ENCODE measurements around the gene WDR31.

WDR31 gene

GRCh38 chr9:113316030-113316429 lies 24.0 kb downstream of the WDR31 start:
- H3K27me3 ChIP-seq (ENCODE audit: control insufficient read depth in 1 of 2, insufficient read depth in 2 of 2, low read length in 2 of 2), result no peaks in the 10 kb centered on the region

GRCh38 chr9:113315231-113315630 lies 24.8 kb downstream of the WDR31 start:
- H3K4me3 ChIP-seq (ENCODE audit: low read depth in 1 of 2, low read length in 2 of 2), result no peak overlapping the region
- no peak overlapping the region for H3K27ac ChIP-seq (ENCODE audit: low read depth, low read length)
- H3K9ac ChIP-seq (ENCODE audit: low read depth in 1 of 2, low read length in 2 of 2), result no peak overlapping the region
- no peaks in the 10 kb centered on the region for H3K4me1 ChIP-seq (ENCODE audit: control insufficient read depth in 1 of 2, insufficient read depth in 2 of 2, low read length in 2 of 2)
- no peaks in the 10 kb centered on the region for H3K27me3 ChIP-seq (ENCODE audit: control insufficient read depth in 1 of 2, insufficient read depth in 2 of 2, low read length in 2 of 2)
- no peaks in the 10 kb centered on the region for H3K36me3 ChIP-seq (ENCODE audit: control insufficient read depth in 1 of 2, insufficient read depth in 2 of 2, low read length in 2 of 2)
- no peaks in the 10 kb centered on the region for H3K9me3 ChIP-seq (ENCODE audit: control insufficient read depth in 1 of 2, low read length in 2 of 2)

More at GRCh38 chr9:113316030-113316429, 24.0 kb downstream of the WDR31 start:
- no peak overlapping the region for H3K27ac ChIP-seq (ENCODE audit: low read depth, low read length)
- H3K36me3 ChIP-seq (ENCODE audit: control insufficient read depth in 1 of 2, insufficient read depth in 2 of 2, low read length in 2 of 2), result no peaks in the 10 kb centered on the region
- H3K9ac ChIP-seq (ENCODE audit: low read depth in 1 of 2, low read length in 2 of 2), result no peak overlapping the region
- H3K4me1 ChIP-seq (ENCODE audit: control insufficient read depth in 1 of 2, insufficient read depth in 2 of 2, low read length in 2 of 2), result no peaks in the 10 kb centered on the region
- no peaks in the 10 kb centered on the region for H3K9me3 ChIP-seq (ENCODE audit: control insufficient read depth in 1 of 2, low read length in 2 of 2)
- H3K4me3 ChIP-seq (ENCODE audit: low read depth in 1 of 2, low read length in 2 of 2), result no peak overlapping the region

GRCh38 chr9:113313261-113313660 lies 26.8 kb downstream of the WDR31 start:
- no peaks in the 10 kb centered on the region for H3K27me3 ChIP-seq (ENCODE audit: control insufficient read depth in 1 of 2, insufficient read depth in 2 of 2, low read length in 2 of 2)
- H3K27ac ChIP-seq (ENCODE audit: low read depth, low read length), result no peak overlapping the region
- no peak overlapping the region for H3K4me3 ChIP-seq (ENCODE audit: low read depth in 1 of 2, low read length in 2 of 2)
- no peak overlapping the region for H3K9ac ChIP-seq (ENCODE audit: low read depth in 1 of 2, low read length in 2 of 2)
- H3K9me3 ChIP-seq (ENCODE audit: control insufficient read depth in 1 of 2, low read length in 2 of 2), result no peaks in the 10 kb centered on the region
- H3K36me3 ChIP-seq (ENCODE audit: control insufficient read depth in 1 of 2, insufficient read depth in 2 of 2, low read length in 2 of 2), result no peaks in the 10 kb centered on the region
- no peaks in the 10 kb centered on the region for H3K4me1 ChIP-seq (ENCODE audit: control insufficient read depth in 1 of 2, insufficient read depth in 2 of 2, low read length in 2 of 2)

- H3K4me3 ChIP-seq (ENCODE audit: low read depth in 1 of 2, low read length in 2 of 2), result no peak overlapping the region
- no peaks in the 10 kb centered on the region for H3K4me1 ChIP-seq (ENCODE audit: control insufficient read depth in 1 of 2, insufficient read depth in 2 of 2, low read length in 2 of 2)
- H3K27me3 ChIP-seq (ENCODE audit: control insufficient read depth in 1 of 2, insufficient read depth in 2 of 2, low read length in 2 of 2), result no peaks in the 10 kb centered on the region
- H3K9ac ChIP-seq (ENCODE audit: low read depth in 1 of 2, low read length in 2 of 2), result no peak overlapping the region
- no peak overlapping the region for H3K27ac ChIP-seq (ENCODE audit: low read depth, low read length)
- H3K9me3 ChIP-seq (ENCODE audit: control insufficient read depth in 1 of 2, low read length in 2 of 2), result no peaks in the 10 kb centered on the region
- no peaks in the 10 kb centered on the region for H3K36me3 ChIP-seq (ENCODE audit: control insufficient read depth in 1 of 2, insufficient read depth in 2 of 2, low read length in 2 of 2)
Observed at GRCh38 chr9:113311961-113312360, 28.1 kb downstream of the WDR31 start.

GRCh38 chr9:113310538-113310937 lies 29.5 kb downstream of the WDR31 start:
- Histone ChIP-seq H3K9me3 (ENCODE audit: control insufficient read depth in 1 of 2, low read length in 2 of 2) (no peaks in the 10 kb centered on the region), H3K36me3 (ENCODE audit: control insufficient read depth in 1 of 2, insufficient read depth in 2 of 2, low read length in 2 of 2) (no peaks in the 10 kb centered on the region), H3K9ac (ENCODE audit: low read depth in 1 of 2, low read length in 2 of 2) (no peak overlapping the region)

GRCh38 chr9:113309204-113309813 lies 30.8 kb downstream of the WDR31 start:
- H3K9ac ChIP-seq (ENCODE audit: low read depth in 1 of 2, low read length in 2 of 2), result no peak overlapping the region
- H3K36me3 ChIP-seq (ENCODE audit: control insufficient read depth in 1 of 2, insufficient read depth in 2 of 2, low read length in 2 of 2), result no peaks in the 10 kb centered on the region
- H3K27me3 ChIP-seq (ENCODE audit: control insufficient read depth in 1 of 2, insufficient read depth in 2 of 2, low read length in 2 of 2), result no peaks in the 10 kb centered on the region
- no peaks in the 10 kb centered on the region for H3K4me1 ChIP-seq (ENCODE audit: control insufficient read depth in 1 of 2, insufficient read depth in 2 of 2, low read length in 2 of 2)
- H3K27ac ChIP-seq (ENCODE audit: low read depth, low read length), result no peak overlapping the region
- H3K9me3 ChIP-seq (ENCODE audit: control insufficient read depth in 1 of 2, low read length in 2 of 2), result no peaks in the 10 kb centered on the region
- H3K4me3 ChIP-seq (ENCODE audit: low read depth in 1 of 2, low read length in 2 of 2), result no peak overlapping the region

More at GRCh38 chr9:113310538-113310937, 29.5 kb downstream of the WDR31 start:
- no peak overlapping the region for H3K27ac ChIP-seq (ENCODE audit: low read depth, low read length)
- H3K27me3 ChIP-seq (ENCODE audit: control insufficient read depth in 1 of 2, insufficient read depth in 2 of 2, low read length in 2 of 2), result no peaks in the 10 kb centered on the region
- H3K4me3 ChIP-seq (ENCODE audit: low read depth in 1 of 2, low read length in 2 of 2), result no peak overlapping the region
- no peaks in the 10 kb centered on the region for H3K4me1 ChIP-seq (ENCODE audit: control insufficient read depth in 1 of 2, insufficient read depth in 2 of 2, low read length in 2 of 2)

GRCh38 chr9:113307396-113307975 lies 32.6 kb downstream of the WDR31 start:
- no peaks in the 10 kb centered on the region for H3K36me3 ChIP-seq (ENCODE audit: control insufficient read depth in 1 of 2, insufficient read depth in 2 of 2, low read length in 2 of 2)
- peaks cover 6 to 7% of the 10 kb centered on the region in 2 donors for H3K4me1 ChIP-seq (ENCODE audit: control insufficient read depth in 1 of 2, insufficient read depth in 2 of 2, low read length in 2 of 2)
- no peak overlapping the region for H3K9ac ChIP-seq (ENCODE audit: low read depth in 1 of 2, low read length in 2 of 2)
- no peaks in the 10 kb centered on the region for H3K9me3 ChIP-seq (ENCODE audit: control insufficient read depth in 1 of 2, low read length in 2 of 2)
- H3K27me3 ChIP-seq (ENCODE audit: control insufficient read depth in 1 of 2, insufficient read depth in 2 of 2, low read length in 2 of 2), result no peaks in the 10 kb centered on the region
- H3K27ac ChIP-seq (ENCODE audit: low read depth, low read length), result no peak overlapping the region
- H3K4me3 ChIP-seq (ENCODE audit: low read depth in 1 of 2, low read length in 2 of 2), result no peak overlapping the region

- Histone ChIP-seq H3K9me3 (ENCODE audit: control insufficient read depth in 1 of 2, low read length in 2 of 2) (no peaks in the 10 kb centered on the region), H3K27me3 (ENCODE audit: control insufficient read depth in 1 of 2, insufficient read depth in 2 of 2, low read length in 2 of 2) (no peaks in the 10 kb centered on the region), H3K9ac (ENCODE audit: low read depth in 1 of 2, low read length in 2 of 2) (no peak overlapping the region), H3K4me1 (ENCODE audit: control insufficient read depth in 1 of 2, insufficient read depth in 2 of 2, low read length in 2 of 2) (peaks cover 7 to 11% of the 10 kb centered on the region in 2 donors), H3K36me3 (ENCODE audit: control insufficient read depth in 1 of 2, insufficient read depth in 2 of 2, low read length in 2 of 2) (no peaks in the 10 kb centered on the region), H3K4me3 (ENCODE audit: low read depth in 1 of 2, low read length in 2 of 2) (no peak overlapping the region), H3K27ac (ENCODE audit: low read depth, low read length) (no peak overlapping the region)
Observed at GRCh38 chr9:113306566-113306965, 33.5 kb downstream of the WDR31 start.

GRCh38 chr9:113302792-113303418 lies 37.2 kb downstream of the WDR31 start, which contains the start of gene RNF183:
RNF183 (minus strand) TSS chr9:113303376; CDS start chr9:113298184, 5,192 bp downstream.
- H3K27ac ChIP-seq (ENCODE audit: low read depth, low read length), result no peak within 1 kb of the TSS
- no peaks in the 10 kb centered on the region for H3K9me3 ChIP-seq (ENCODE audit: control insufficient read depth in 1 of 2, low read length in 2 of 2)
- no peaks in the 10 kb centered on the region for H3K36me3 ChIP-seq (ENCODE audit: control insufficient read depth in 1 of 2, insufficient read depth in 2 of 2, low read length in 2 of 2)
- H3K4me1 ChIP-seq (ENCODE audit: control insufficient read depth in 1 of 2, insufficient read depth in 2 of 2, low read length in 2 of 2), result peaks cover 25 to 26% of the 10 kb centered on the region in 2 donors
- H3K4me3 ChIP-seq (ENCODE audit: low read depth in 1 of 2, low read length in 2 of 2), result peak within 1 kb of the TSS in 1 of 2 donors; percentile 44
- H3K27me3 ChIP-seq (ENCODE audit: control insufficient read depth in 1 of 2, insufficient read depth in 2 of 2, low read length in 2 of 2), result no peaks in the 10 kb centered on the region
- no peak within 1 kb of the TSS for H3K9ac ChIP-seq (ENCODE audit: low read depth in 1 of 2, low read length in 2 of 2)

- no peak overlapping the region for H3K4me3 ChIP-seq (ENCODE audit: low read depth in 1 of 2, low read length in 2 of 2)
- no peaks in the 10 kb centered on the region for H3K27me3 ChIP-seq (ENCODE audit: control insufficient read depth in 1 of 2, insufficient read depth in 2 of 2, low read length in 2 of 2)
- H3K4me1 ChIP-seq (ENCODE audit: control insufficient read depth in 1 of 2, insufficient read depth in 2 of 2, low read length in 2 of 2), result peaks cover 25 to 26% of the 10 kb centered on the region in 2 donors
- H3K9me3 ChIP-seq (ENCODE audit: control insufficient read depth in 1 of 2, low read length in 2 of 2), result no peaks in the 10 kb centered on the region
- H3K9ac ChIP-seq (ENCODE audit: low read depth in 1 of 2, low read length in 2 of 2), result no peak overlapping the region
- H3K36me3 ChIP-seq (ENCODE audit: control insufficient read depth in 1 of 2, insufficient read depth in 2 of 2, low read length in 2 of 2), result no peaks in the 10 kb centered on the region
- H3K27ac ChIP-seq (ENCODE audit: low read depth, low read length), result no peak overlapping the region
Observed at GRCh38 chr9:113301548-113301947, 38.5 kb downstream of the WDR31 start.
